NCI-H2227 (cell line): ENCODE results near the gene CDKN1B.
A peak's percentile ranks its signal among the peaks of the same experiment; 100 is the strongest.

Experiments used
- DNase-seq: peaks from one replicate; lab custom pipeline; 2025; ENCODE audit not compliant: unreplicated experiment; lab: John Stamatoyannopoulos, UW

Gene CDKN1B

DNA sequence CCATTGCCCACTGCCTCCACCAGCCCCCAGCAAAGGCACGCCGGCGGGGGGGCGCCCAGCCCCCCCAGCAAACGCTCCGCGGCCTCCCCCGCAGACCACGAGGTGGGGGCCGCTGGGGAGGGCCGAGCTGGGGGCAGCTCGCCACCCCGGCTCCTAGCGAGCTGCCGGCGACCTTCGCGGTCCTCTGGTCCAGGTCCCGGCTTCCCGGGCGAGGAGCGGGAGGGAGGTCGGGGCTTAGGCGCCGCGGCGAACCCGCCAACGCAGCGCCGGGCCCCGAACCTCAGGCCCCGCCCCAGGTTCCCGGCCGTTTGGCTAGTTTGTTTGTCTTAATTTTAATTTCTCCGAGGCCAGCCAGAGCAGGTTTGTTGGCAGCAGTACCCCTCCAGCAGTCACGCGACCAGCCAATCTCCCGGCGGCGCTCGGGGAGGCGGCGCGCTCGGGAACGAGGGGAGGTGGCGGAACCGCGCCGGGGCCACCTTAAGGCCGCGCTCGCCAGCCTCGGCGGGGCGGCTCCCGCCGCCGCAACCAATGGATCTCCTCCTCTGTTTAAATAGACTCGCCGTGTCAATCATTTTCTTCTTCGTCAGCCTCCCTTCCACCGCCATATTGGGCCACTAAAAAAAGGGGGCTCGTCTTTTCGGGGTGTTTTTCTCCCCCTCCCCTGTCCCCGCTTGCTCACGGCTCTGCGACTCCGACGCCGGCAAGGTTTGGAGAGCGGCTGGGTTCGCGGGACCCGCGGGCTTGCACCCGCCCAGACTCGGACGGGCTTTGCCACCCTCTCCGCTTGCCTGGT, at the start of gene CDKN1B:
CDKN1B (plus strand) TSS at position 576 of the 793 bp plus-strand sequence. CDS start 472 bp downstream, outside the sequence.
- peak; percentile 93 for DNase-seq

- DNase-seq = no peak
Observed at GRCh38 chr12:12668005-12668404, 49.2 kb upstream of the CDKN1B start.

DNA sequence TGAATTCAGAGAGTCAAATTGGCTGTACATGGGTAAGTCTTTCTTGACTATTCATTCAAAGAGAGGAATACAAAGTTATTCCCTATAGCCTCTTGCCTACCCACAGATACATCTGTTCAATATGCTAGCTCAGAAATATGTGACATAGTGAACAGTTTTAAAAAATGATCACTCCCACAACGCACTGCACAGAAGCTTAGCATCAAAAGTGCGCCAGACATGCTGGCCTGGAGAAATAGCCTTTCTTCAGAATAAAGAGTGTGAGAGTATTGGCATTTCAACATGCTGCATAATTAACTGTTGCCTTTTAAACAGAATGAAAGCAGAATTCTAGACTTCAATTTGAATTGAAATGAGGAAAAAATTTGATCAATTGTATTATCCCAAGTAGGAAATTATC, 48.1 kb upstream of the CDKN1B start:
- no peak for DNase-seq

- no peak for DNase-seq
Observed at GRCh38 chr12:12671850-12672660, 45.1 kb upstream of the CDKN1B start.

- DNase-seq = no peak
Observed at GRCh38 chr12:12673296-12673695, 43.9 kb upstream of the CDKN1B start.

- DNase-seq = no peak
Observed at GRCh38 chr12:12676605-12677004, 40.6 kb upstream of the CDKN1B start.

DNA sequence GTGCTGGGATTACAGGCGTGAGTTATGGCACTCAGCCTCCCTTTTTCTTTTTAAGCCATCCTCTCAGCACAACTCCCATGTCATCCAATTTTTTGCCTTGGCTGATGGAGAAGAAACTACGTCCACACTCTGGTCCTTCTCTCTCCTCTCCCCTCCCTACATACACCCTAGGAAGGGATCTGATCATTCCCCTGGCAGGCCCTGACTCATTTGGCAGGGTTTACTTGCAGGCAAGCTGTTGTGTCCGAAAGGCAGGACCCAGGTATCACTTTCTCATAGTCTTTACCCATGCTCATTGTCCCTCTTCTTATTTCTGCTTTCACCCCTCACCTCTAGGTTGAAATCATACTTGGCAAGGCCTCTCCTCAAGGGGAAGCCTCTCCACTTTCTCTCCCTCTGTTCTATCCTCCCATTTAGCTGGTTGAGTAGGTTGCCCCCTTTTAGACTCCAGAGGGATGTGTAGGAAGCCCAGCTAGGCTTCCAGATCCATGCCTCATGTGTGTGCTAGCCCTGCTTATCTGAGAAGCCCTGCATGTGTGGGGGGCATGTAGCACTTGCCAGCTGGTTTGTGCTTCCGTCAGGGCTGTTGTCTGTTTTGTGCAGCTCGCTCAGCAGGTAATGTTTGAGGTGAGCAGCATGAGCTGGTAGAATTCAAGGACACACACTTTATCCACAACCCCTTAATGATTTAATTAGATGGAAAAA, 36.0 kb upstream of the CDKN1B start:
- no peak for DNase-seq

- no peak for DNase-seq
Observed at GRCh38 chr12:12682284-12682683, 34.9 kb upstream of the CDKN1B start.

DNA sequence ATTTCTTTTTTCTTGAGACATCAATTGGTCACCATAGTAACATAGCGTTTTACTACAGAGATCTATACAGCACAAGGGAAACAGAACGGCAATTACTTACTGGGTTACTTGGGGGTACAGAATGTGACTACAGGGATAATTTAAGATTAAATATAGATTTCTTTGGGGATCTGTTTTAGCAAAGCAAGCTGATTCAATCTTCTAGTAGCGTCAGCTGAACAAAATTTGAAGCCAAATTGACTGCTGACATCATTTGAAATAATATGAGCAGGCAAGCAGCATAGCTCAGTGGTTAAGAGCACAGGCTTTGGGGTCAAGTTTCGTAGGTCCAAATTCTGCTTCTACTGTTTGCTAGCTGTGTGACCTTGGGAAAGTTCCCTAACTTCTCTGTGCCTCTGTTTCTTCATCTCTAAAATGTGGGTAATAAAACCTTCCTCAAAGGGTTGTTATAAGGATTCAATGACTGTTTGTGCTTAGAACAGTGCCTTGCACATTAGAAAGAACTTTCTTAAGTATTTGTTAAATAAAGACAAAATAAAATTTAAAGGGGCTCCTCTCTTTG, 34.0 kb upstream of the CDKN1B start:
- no peak for DNase-seq

DNA sequence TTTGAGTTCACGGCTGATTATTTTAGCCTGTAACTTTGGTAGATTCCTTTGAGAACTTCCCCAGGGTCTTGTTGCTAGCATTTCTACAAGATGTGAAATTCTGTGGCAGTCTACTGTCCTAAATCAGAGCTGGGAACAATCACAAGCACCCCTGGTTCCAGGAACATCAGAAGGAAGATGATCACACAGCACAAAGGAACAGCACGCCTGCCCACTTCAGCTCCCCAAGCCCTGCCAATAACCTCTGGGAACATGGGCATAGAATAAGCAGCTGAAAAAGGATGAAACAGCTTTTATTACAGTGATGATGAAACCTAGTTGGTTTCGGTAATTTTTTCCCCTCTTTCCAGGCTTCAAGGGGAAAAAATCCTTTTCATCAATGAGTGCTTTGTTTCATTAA, 33.4 kb upstream of the CDKN1B start:
- no peak for DNase-seq

DNA sequence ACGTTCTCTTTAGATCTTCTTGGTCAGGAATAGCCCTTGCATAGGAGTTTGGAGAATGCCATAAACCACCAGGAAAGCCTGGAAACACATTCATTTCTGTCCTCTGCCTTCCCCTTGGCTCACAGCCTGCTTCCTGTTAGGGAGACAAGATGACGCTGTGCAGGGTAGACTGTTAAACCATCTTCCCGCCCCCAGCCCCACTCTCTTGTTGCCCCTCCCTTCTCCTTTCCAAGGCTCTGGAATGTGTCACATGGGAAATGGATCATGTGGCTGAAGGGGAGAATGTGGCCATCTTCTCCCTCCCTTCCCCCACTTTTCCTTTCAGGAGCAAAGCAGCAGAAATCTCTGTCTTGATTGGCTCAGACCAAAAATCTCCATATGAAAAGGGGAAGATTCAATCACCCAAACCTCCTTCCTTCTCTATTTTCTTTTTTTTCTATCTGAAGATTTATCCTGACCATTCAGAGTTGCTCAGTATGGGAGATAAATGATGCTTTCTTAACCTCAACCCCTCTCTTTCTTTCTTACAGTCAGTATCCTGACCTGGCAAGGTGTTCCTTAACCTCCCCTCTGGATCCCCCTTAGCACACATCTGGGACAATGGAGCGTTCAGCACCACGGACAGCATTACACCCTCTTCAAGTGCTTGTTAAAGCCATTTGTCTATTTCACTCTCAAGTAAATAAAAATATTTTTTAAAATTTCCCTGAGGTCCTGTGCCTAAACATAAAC, 32.6 kb upstream of the CDKN1B start:
- DNase-seq = peak; percentile 96

GRCh38 chr12:12685305-12685704, 31.9 kb upstream of the CDKN1B start:
- DNase-seq = peak; percentile 85

GRCh38 chr12:12686472-12686871, 30.7 kb upstream of the CDKN1B start:
- DNase-seq = no peak

GRCh38 chr12:12686925-12687324, 30.2 kb upstream of the CDKN1B start:
- DNase-seq = no peak

DNA sequence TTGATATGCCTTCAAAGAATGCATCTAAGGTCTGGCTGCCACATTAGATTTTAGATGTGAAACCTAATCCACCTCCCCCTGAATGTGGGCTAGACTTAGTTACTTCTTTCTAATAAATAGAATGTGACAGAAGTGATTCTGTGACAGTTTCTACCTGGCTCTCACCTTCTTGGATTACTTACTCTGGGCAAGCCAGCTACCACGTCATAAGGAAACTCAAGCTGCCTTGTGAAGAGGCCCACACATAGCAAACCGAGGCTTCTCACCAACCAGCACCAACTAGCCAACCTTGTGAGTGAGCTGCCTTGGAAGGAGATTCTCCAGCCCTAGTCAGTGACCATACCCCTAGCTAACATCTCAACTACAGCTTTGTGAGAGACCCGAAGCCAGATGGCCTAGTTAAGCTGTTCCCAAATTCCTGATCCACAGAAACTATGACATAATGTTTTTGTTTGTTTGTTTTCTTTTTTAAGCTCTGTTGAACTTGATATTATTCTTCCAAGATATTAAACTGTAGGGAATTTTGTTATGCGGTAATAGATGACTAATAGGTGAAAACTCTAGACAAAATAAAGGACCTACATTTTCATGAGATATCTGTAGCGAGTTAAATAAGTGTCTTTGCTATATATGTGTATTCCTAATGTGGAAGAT, 27.4 kb upstream of the CDKN1B start:
- DNase-seq = no peak

DNA sequence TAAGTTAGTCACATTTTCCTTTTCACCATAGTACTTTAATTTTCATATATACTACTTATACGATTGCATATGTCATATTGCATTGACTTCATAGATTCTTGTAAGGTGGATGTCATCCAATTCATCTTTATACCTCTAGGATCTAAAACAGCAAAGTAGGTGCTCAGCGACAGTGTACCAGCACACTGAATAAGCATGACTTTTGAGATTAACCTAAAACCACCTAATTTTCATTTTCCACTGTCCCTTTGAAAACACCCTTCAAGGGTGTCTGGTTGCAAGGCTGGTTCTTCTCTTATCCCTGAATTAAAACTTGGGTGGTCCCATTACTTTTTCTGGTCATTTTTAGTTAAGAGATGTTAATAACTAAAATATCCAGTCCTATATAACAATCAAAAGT, 25.6 kb upstream of the CDKN1B start:
- DNase-seq = no peak

- peak; percentile 77 for DNase-seq
Observed at GRCh38 chr12:12693111-12693671, 24.0 kb upstream of the CDKN1B start.

- DNase-seq = peak; percentile 87
Observed at GRCh38 chr12:12696562-12697383, 20.4 kb upstream of the CDKN1B start.

- DNase-seq = no peak
Observed at GRCh38 chr12:12699345-12699744, 17.8 kb upstream of the CDKN1B start.
